Astrocyte of the spinal cord (primary cell): ENCODE measurements around the gene DNAH2.

Experiments used
- DNase-seq: peaks from one replicate; pipeline ENCODE4 v3.0.0; 2011; ENCODE audit warnings: low read depth, low spot score
- H3K4me3 ChIP-seq: 2 replicates; pipeline ENCODE4 v1.5.1; 2011; ENCODE audit warnings: low read depth, mild to moderate bottlenecking, low read length, moderate library complexity
- in situ Hi-C: cut with HindIII; loops from 2 replicates; pipeline ENCODE4 v1.10.0; 2017; ENCODE audit warnings: low sequenced_read_pairs
- TF ChIP-seq, protein P1 (sequence below): IDR thresholded peaks from 2 replicates; pipeline ENCODE4 v1.5.1; 2012; ENCODE audit warnings: low read depth, mild to moderate bottlenecking, low read length, inconsistent platforms

The DNAH2 gene

DNA sequence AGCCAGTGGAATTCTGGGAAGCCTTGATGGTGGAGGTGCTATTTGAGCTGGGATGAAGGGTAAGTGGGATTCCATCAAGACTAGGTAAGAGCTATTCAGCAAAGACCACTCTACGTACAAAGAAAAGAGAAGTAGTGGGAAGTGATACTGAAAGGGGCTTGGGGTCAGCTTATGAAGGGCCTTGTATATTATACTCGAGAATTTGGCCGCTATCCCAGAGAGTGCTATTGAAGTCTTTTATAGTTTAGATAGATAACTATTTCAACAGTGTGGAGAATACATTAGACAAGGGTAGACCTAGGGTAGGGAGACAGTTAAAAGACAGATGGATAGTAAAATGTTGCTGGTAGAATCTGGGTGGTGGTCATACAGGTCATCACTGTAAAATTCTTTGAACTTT is 10.3 kb downstream of the DNAH2 start:
- H3K4me3 ChIP-seq, result no peak overlapping the region
- in situ Hi-C loops, result no loop called here
- no peak for DNase-seq
- TF ChIP-seq, protein P1, sequence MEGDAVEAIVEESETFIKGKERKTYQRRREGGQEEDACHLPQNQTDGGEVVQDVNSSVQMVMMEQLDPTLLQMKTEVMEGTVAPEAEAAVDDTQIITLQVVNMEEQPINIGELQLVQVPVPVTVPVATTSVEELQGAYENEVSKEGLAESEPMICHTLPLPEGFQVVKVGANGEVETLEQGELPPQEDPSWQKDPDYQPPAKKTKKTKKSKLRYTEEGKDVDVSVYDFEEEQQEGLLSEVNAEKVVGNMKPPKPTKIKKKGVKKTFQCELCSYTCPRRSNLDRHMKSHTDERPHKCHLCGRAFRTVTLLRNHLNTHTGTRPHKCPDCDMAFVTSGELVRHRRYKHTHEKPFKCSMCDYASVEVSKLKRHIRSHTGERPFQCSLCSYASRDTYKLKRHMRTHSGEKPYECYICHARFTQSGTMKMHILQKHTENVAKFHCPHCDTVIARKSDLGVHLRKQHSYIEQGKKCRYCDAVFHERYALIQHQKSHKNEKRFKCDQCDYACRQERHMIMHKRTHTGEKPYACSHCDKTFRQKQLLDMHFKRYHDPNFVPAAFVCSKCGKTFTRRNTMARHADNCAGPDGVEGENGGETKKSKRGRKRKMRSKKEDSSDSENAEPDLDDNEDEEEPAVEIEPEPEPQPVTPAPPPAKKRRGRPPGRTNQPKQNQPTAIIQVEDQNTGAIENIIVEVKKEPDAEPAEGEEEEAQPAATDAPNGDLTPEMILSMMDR, result no peak

- no peak for DNase-seq
These were observed 12.3 kb downstream of the DNAH2 start for GRCh38 chr17:7729816-7730215.

GRCh38 chr17:7732981-7733539 is 15.5 kb downstream of the DNAH2 start:
- DNase-seq, result no peak
- TF ChIP-seq, protein P1, result no peak
- in situ Hi-C loops, result no loop called here

More at GRCh38 chr17:7729816-7730215, 12.3 kb downstream of the DNAH2 start:
- H3K4me3 ChIP-seq, result no peak overlapping the region
- in situ Hi-C loops, result no loop called here
- TF ChIP-seq, protein P1, result no peak

GRCh38 chr17:7737601-7738000 is 20.1 kb downstream of the DNAH2 start:
- DNase-seq, result no peak
- in situ Hi-C loops, result no loop called here
- H3K4me3 ChIP-seq, result no peak overlapping the region
- TF ChIP-seq, protein P1, result no peak

More at GRCh38 chr17:7732981-7733539, 15.5 kb downstream of the DNAH2 start:
- no peak overlapping the region for H3K4me3 ChIP-seq

- in situ Hi-C loops, result no loop called here
- H3K4me3 ChIP-seq, result no peak overlapping the region
- TF ChIP-seq, protein P1, result no peak
- DNase-seq, result no peak
These were observed 22.2 kb downstream of the DNAH2 start for GRCh38 chr17:7739746-7740145.

DNA sequence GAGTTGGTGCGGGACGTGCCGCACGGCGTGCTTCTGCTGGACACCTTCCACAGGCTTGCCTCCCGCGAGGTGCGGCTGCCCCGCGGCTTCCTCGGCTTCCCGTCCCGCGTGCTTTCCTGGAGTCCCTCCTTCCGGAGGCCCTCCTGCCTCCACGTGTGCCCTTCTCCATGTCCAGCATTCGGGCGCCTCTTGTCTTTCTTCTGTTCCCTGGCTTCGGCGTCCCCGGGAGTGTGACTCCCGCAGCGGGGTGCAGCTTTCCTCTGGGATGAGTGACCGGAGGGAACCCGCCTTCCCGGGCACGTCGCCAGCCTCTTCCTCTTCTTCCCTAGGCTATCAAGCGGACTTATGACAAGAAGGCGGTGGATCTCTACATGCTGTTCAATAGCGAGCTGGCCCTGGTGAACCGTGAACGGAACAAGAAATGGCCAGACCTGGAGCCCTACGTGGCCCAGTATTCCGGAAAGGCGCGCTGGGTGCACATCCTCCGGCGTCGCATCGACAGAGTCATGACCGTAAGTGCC is 23.0 kb downstream of the DNAH2 start:
- TF ChIP-seq, protein P1, result no peak
- DNase-seq, result no peak
- in situ Hi-C loops, result no loop called here
- no peak overlapping the region for H3K4me3 ChIP-seq

GRCh38 chr17:7742729-7743128 is 25.2 kb downstream of the DNAH2 start:
- TF ChIP-seq, protein P1, result no peak
- no peak overlapping the region for H3K4me3 ChIP-seq
- in situ Hi-C loops, result no loop called here
- DNase-seq, result no peak
